Endothelial cell of umbilical vein (primary cell): ENCODE measurements around the gene DUSP22. TPM values are rescaled to one million over a fixed set of nuclear protein-coding genes. Genes with fewer than 3 reads are reported as not detected.

Experiments
- BruUV-seq: library from RNA; stranded (reverse); fragments of 400-500 nt; replicated peaks from 2 replicates; lab custom pipeline; 2021; lab: Mats Ljungman, UMichigan
- CTCF ChIA-PET: fragments of 300-600, 350-600 bp; sonication (Branson Sonifier 250); formaldehyde crosslinking; loops from one replicate; lab custom pipeline; 2021; ENCODE audit warnings: antibody characterized with exemption, inconsistent platforms; lab: Charles Lee
- POLR2A ChIA-PET: fragments of 300-600, 350-600 bp; sonication (Branson Sonifier 250); formaldehyde crosslinking; loops from one replicate; lab custom pipeline; 2021; ENCODE audit warnings: antibody characterized with exemption, inconsistent platforms; lab: Charles Lee
- DNase-seq: peaks from one replicate; pipeline ENCODE4 v3.0.0-alpha.2; 2011; ENCODE audit warnings: low read depth, low spot score
- FAIRE-seq: peaks from 2 replicates; lab custom pipeline; 2011; peaks lifted over from hg19 to GRCh38; lab: Jason Lieb, UNC
- H2AFZ ChIP-seq: 2 replicates; pipeline ENCODE4 v1.6.0; 2012; ENCODE audit warnings: low read depth, low read length, control low read depth, inconsistent platforms
- H3K27ac ChIP-seq: 2 replicates; pipeline ENCODE4 v1.5.1; 2011; ENCODE audit warnings: low read depth, mild to moderate bottlenecking, control low read depth, low read length, moderate library complexity; ENCODE audit not compliant: insufficient read depth
- H3K27me3 ChIP-seq, 2 experiments: 2 replicates each; pipeline versions ENCODE4 v1.6.0 to v1.6.1; 2011; ENCODE audit warnings: low read length in 2 of 2, mixed read lengths in 1 of 2; ENCODE audit not compliant: control insufficient read depth in 2 of 2, insufficient read depth in 2 of 2
- H3K36me3 ChIP-seq, 2 experiments: 2 replicates in 1 of 2; 3 replicates in 1 of 2; pipeline ENCODE4 v1.5.1; 2011; ENCODE audit warnings: low read length in 2 of 2, mild to moderate bottlenecking in 1 of 2, moderate library complexity in 1 of 2; ENCODE audit not compliant: control insufficient read depth in 2 of 2, insufficient read depth in 2 of 2; ENCODE audit errors: extremely low read depth in 1 of 2
- H3K4me1 ChIP-seq: 3 replicates; pipeline ENCODE4 v1.5.1; 2011; ENCODE audit warnings: mild to moderate bottlenecking, low read length; ENCODE audit not compliant: control insufficient read depth, insufficient read depth; ENCODE audit errors: extremely low read depth
- H3K4me2 ChIP-seq: 2 replicates; pipeline ENCODE4 v1.6.1; 2011; ENCODE audit warnings: low read length, control low read depth, mixed read lengths; ENCODE audit not compliant: insufficient read depth
- H3K4me3 ChIP-seq, 3 experiments: fragments of 200-600 bp in 1 of 3; sonication (generic), shearing (Covaris generic) in 1 of 3; replicated peaks in 1 of 3; 2 replicates each; pipeline ENCODE4 v1.5.1; 2011 to 2016; ENCODE audit warnings: control low read depth in 3 of 3, low read length in 3 of 3, mild to moderate bottlenecking in 2 of 3, inconsistent platforms in 1 of 3, low read depth in 1 of 3, moderate library complexity in 1 of 3; ENCODE audit not compliant: insufficient read depth in 1 of 3
- H3K79me2 ChIP-seq: 2 replicates; pipeline ENCODE4 v1.6.0; 2012; ENCODE audit warnings: low read length, inconsistent platforms; ENCODE audit not compliant: control insufficient read depth, insufficient read depth
- H3K9ac ChIP-seq: replicated peaks from 2 replicates; pipeline ENCODE3; 2011; ENCODE audit warnings: low read length, control low read depth; ENCODE audit not compliant: insufficient read depth; ENCODE audit errors: extremely low read depth
- H3K9me1 ChIP-seq: replicated peaks from 3 replicates; pipeline ENCODE4 v1.6.0; 2011; ENCODE audit warnings: mild to moderate bottlenecking, low read length; ENCODE audit not compliant: control insufficient read depth, insufficient read depth; ENCODE audit errors: extremely low read depth
- H3K9me3 ChIP-seq: replicated peaks from 2 replicates; pipeline ENCODE4 v1.5.1; 2012; ENCODE audit warnings: low read length, inconsistent platforms; ENCODE audit not compliant: control insufficient read depth, insufficient read depth
- H4K20me1 ChIP-seq: replicated peaks from 2 replicates; pipeline ENCODE3; 2011; ENCODE audit warnings: mild to moderate bottlenecking, low read length; ENCODE audit not compliant: control insufficient read depth, insufficient read depth; ENCODE audit errors: extremely low read depth
- CTCF ChIP-seq, 2 donors: IDR thresholded peaks; 1 replicate in 1 of 2; 2 replicates in 1 of 2; pipeline ENCODE4 v1.5.1; 2011; ENCODE audit warnings: low read length in 2 of 2, mild to moderate bottlenecking in 2 of 2, moderate library complexity in 2 of 2, control low read depth in 1 of 2, inconsistent platforms in 1 of 2, low read depth in 1 of 2; ENCODE audit not compliant: insufficient read depth in 1 of 2; ENCODE audit errors: extremely low read depth in 1 of 2
- EZH2 ChIP-seq: IDR thresholded peaks from 2 replicates; pipeline ENCODE4 v1.6.1; 2012; ENCODE audit warnings: borderline replicate concordance, low read depth, mild to moderate bottlenecking, moderate library complexity, low read length, inconsistent platforms; ENCODE audit not compliant: severe bottlenecking
- FOS ChIP-seq: IDR thresholded peaks from 2 replicates; pipeline ENCODE4 v1.6.1; 2011; ENCODE audit warnings: mild to moderate bottlenecking, low read length, moderate library complexity, borderline replicate concordance; ENCODE audit not compliant: insufficient read depth
- GATA2 ChIP-seq: IDR thresholded peaks from 2 replicates; pipeline ENCODE4 v1.7.0; 2011; ENCODE audit warnings: low read depth, mild to moderate bottlenecking, moderate library complexity, mixed read lengths, low read length; ENCODE audit not compliant: insufficient read length, insufficient read depth
- JUN ChIP-seq: IDR thresholded peaks from 2 replicates; pipeline ENCODE4 v1.6.1; 2011; ENCODE audit warnings: borderline replicate concordance, low read depth; ENCODE audit not compliant: insufficient read length, insufficient read depth
- MAX ChIP-seq: IDR thresholded peaks from 2 replicates; pipeline ENCODE4 v1.6.1; 2011; ENCODE audit not compliant: insufficient read depth, insufficient read length
- MYC ChIP-seq: IDR thresholded peaks from one replicate; pipeline ENCODE4 v1.6.1; 2011; ENCODE audit warnings: mild to moderate bottlenecking, low read depth, low read length
- POLR2A ChIP-seq: IDR thresholded peaks from 2 replicates; pipeline ENCODE4 v1.6.1; 2012; ENCODE audit warnings: low read depth, mild to moderate bottlenecking, control low read depth, low read length
- POLR2AphosphoS5 ChIP-seq: IDR thresholded peaks from 2 replicates; pipeline ENCODE4 v1.6.1; 2012; ENCODE audit warnings: low read depth, mild to moderate bottlenecking, control low read depth, low read length, moderate library complexity; ENCODE audit not compliant: insufficient read depth
- dilution Hi-C: fragments of 300-500 bp; cut with MboI; formaldehyde crosslinking; loops from one replicate; pipeline ENCODE4 v1.15.0; 2019; ENCODE audit warnings: low sequenced_read_pairs; ENCODE audit not compliant: extremely low pct_ligation_motif_present
- intact Hi-C: fragments of 100-400 bp; cut with micrococcal nuclease; formaldehyde crosslinking; loops from one replicate; pipeline ENCODE4 v1.10.0; 2022
- polyA plus RNA-seq, 4 experiments: library from polyadenylated mRNA; depleted of rRNA in 3 of 4; stranded (reverse) in 3 of 4; unstranded in 1 of 4; fragments of >200 nt; gene quantifications; 2 replicates each; pipeline versions ENCODE4 v1.2.1 to v1.2.3, GENCODE V29; 2011 to 2012; ENCODE audit warnings: missing spikeins in 1 of 4
- total RNA-seq: library from RNA; stranded (reverse); gene quantifications from 2 replicates; pipeline ENCODE4 v1.2.3, GENCODE V29; 2021

DUSP22 gene
- total and polyA plus RNA-seq, 2 donors (not counting 3 experiments of a cell fraction or from before 2014, with no cell fraction given), result 23.2 to 33.9 TPM

DNA sequence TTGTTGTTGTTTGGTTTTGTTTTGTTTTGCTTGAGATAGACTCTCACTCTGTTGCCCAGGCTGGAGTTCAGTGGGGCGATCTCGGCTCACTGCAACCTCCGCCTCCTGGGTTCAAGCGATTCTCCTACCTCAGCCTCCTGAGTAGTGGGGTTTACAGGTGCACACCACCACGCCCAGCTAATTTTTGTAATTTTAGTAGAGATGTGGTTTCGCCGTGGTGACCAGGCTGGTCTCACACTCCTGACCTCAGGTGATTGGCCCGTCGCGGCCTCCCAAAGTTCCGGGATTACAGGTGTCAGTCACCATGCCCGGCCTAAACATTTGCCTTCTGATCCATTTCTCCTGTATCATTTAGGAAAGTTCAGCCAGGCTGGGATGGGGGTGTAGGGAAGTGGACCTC, 17.7 kb downstream of the DUSP22 start:
- ChIA-PET CTCF (interaction anchor here (1.5 kb wide), 1 partner anchor 9 kb away, joined by 5 read pairs; no protein-coding TSS in a partner anchor), POLR2A (no interaction called here)
- dilution Hi-C loops, result no loop called here
- no peaks in the 10 kb centered on the region for H3K79me2 ChIP-seq
- no peak overlapping the region for H3K4me3 ChIP-seq
- H3K27ac ChIP-seq, result no peak overlapping the region
- H2AFZ ChIP-seq, result no peak overlapping the region
- H3K9ac ChIP-seq, result no peak overlapping the region
- TF ChIP-seq MYC (no peak), POLR2AphosphoS5 (no peak), CTCF (IDR thresholded peaks at IDR 0.05; ENCODE audit: extremely low read depth in 1 of 2, insufficient read depth in 1 of 2, low read depth in 1 of 2, low read length in 2 of 2) (no peak), FOS (no peak), EZH2 (no peak), POLR2A (no peak), JUN (no peak), GATA2 (no peak), MAX (no peak)
- no peaks in the 10 kb centered on the region for H3K9me1 ChIP-seq
- H3K9me3 ChIP-seq, result no peaks in the 10 kb centered on the region
- H4K20me1 ChIP-seq, result peaks cover 3% of the 10 kb centered on the region
- intact Hi-C loops, result no loop called here
- no peak overlapping the region for H3K4me2 ChIP-seq
- H3K36me3 ChIP-seq, result no peaks in the 10 kb centered on the region
- H3K4me1 ChIP-seq, result no peaks in the 10 kb centered on the region
- no peak for FAIRE-seq
- H3K27me3 ChIP-seq, result no peaks in the 10 kb centered on the region
- DNase-seq, result no peak
- BruUV-seq, result no TSS peak
